DMS153 (cell line): ENCODE data around the gene CASP10.

Experiments
- DNase-seq: peaks from one replicate; lab custom pipeline; 2025; lab: John Stamatoyannopoulos, UW

The CASP10 gene

DNA sequence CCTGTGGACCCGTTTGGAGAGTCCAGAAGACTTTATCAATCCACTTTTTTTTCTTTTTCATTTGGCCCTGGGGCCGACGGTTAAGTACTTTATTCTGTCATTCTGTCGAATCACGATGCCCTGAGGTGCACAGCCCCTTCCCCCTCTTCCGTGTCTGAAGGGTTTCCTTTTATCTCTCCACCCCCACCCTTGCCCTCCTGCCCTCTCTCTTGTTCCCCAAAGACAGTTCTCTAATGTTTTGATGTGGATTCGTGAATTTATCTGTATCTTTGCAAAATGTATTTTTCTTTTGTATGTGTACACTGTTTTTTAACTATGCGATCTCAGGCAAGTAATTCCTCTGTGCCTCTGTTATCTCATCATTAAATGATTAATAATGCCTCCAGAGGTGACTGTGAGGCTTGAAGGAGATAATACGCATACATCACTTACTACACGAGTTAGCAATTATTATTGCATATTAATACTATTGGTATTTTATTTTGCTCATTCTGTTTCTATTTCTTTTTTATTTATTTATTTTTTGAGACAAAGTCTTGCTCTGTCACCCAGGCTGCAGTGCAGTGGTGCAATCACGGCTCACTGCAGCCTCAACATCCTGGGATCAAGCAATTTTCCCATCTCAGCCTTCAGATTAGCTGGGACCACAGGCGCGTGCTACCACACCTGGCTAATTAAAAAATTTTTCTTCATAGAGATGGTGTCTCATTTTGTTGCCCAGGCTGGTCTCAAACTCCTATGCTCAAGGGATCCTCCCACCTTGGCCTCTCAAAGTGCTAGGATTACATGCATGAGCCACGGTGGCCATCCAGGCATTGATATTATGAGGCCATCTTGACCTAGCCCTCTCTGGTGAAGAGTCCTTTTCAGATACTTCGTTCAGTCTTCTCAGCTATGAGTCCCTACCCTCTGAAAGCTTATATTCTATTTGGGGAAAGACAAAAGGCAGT, 76.0 kb downstream of the CASP10 start:
- DNase-seq, result no peak

GRCh38 chr2:201260302-201260800, 77.4 kb downstream of the CASP10 start, which contains the start of gene CASP8:
TSS of gene CASP8 (plus strand) at chr2:201260536. CDS start at chr2:201266487, 5,951 bp downstream.
- no peak for DNase-seq

DNA sequence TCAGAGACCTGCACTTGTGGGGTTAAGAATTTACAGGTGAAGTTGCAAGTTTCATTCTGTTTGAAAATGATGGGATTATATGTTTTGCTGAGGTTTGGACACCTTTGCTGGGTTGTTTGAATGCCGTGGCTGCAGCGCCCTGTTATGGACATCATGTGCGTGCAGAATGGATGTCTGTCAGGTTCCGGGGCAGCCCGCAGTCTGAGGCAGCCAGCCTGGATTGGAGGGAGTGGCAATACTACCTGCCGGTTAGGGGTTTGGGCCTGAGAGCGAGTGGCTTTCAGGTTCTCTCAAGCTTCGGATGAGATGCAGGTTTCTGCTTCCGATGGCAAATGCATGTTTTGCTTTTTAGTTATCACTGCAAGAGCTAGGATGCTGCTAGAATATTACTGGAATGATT, 78.5 kb downstream of the CASP10 start:
- DNase-seq, result no peak

GRCh38 chr2:201261906-201262305, 79.0 kb downstream of the CASP10 start:
- DNase-seq, result no peak

DNA sequence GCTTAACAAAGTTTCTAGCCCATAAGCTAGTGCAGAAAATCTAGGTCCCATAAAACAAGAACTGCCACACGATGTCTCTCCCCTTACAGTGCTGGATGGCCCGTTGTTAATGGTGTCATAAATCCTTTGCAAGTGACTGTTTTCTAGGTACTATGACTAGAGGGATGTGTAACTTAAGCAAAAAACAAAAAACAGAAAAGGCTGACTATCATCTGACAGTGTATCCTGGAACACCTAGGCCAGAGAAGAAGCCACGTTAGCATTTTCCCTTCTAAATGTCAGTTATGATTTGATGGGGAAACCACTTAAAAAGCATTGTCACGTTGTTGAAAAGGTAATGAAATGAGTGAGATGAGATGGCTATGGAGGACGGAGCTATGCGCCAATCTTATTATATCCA, 79.8 kb downstream of the CASP10 start:
- no peak for DNase-seq

DNA sequence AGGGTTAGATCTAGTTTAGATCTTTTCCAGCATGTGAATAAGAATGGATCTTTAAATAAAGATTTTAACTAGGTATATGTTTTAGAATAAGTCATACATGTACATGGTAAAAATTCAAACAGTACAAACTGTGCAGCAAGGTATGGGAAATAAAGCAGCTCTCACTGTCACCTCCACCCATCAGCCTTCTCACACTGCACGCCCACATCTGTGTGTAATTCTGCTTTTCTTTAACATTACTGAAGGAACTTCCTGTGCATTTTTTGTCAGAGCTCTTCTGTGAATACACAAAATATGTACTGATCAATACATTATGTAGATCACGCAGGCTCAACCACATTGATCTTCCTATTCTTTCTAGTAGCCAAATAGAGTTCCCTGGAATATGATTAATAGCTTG, 80.8 kb downstream of the CASP10 start:
- DNase-seq, result no peak

DNA sequence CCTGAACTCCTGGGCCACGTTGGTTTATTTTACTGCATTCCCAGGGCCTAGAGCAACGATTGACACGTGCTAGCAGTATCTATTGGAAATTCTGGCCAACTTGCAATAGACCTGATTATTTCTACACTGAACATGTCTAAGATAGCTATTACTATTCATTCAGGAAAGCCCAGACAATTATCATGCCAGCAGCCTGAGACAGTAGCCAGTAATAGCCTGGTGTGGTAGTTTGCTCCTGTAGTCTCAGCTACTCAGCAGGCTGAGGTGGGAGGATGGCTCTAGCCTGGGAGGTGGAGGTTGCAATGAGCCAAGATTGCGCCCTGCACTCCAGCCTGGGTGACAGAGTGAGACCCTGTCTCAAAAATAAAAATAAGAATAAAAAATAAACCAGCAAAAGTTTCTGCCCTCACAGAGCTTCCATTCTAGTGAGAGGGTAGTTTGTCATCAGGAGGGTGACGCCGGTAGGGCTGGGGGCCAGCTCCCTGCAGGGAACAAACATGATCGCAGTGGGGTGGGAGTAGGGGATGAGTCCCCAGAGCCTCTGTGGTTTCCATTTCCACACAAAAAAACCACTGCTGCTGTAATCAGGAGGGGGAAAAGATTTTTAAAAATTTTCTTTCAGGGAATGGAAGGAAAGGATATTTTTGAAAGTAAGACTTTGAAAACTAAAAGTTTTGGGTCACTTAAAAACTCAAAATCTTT, 81.7 kb downstream of the CASP10 start:
- DNase-seq, result no peak

DNA sequence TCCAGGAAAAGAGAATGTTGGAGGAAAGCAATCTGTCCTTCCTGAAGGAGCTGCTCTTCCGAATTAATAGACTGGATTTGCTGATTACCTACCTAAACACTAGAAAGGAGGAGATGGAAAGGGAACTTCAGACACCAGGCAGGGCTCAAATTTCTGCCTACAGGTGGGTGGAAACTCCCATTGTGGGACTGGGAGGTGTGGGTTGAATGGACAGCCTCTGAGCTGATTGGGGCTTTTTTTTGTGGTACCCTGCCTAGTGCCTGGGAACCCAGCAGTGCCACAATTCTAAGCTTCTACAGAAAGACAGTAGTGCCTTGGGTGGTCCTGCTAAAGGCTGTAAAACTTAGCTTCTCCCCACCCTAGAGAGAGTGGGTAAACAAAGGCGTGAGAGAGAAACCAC, 83.7 kb downstream of the CASP10 start:
- no peak for DNase-seq

DNA sequence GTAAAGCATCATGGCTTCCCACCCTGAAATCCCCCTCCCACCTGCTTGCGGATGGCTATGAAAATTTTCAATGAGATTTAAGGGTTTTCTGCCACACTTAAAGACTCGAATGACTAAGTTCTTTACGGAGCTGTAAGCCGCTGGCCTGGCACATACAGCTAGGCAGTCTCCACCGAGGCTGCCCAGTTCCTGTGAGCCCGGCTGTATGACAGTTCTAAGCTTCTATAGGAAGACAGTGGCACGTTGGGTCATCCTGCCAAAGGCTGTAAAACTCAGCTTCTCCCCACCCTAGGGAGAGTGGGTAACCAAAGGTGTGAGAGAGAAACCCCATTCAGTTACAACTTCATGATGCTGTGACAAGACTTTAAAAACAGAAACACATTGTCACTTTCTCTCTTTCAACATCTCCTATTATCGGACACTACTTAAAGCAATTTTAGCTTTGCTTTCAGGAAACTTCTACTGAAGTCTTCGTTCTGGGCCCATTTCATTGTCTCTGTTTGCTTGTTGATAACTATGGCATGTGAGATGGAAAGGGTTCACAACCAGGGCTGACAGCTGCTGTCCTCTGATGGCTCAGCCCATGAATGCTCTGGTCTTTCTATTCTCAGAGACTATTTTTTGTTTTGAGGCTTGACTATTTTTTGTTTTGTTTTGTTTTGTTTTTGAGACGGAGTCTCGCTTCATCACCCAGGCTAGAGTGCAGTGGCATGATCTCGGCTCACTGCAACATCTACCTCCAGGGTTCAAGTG, 84.5 kb downstream of the CASP10 start:
- DNase-seq, result no peak

- no peak for DNase-seq
These were observed 86.8 kb downstream of the CASP10 start for GRCh38 chr2:201269764-201270163.

GRCh38 chr2:201270293-201271001, 87.5 kb downstream of the CASP10 start:
- no peak for DNase-seq

DNA sequence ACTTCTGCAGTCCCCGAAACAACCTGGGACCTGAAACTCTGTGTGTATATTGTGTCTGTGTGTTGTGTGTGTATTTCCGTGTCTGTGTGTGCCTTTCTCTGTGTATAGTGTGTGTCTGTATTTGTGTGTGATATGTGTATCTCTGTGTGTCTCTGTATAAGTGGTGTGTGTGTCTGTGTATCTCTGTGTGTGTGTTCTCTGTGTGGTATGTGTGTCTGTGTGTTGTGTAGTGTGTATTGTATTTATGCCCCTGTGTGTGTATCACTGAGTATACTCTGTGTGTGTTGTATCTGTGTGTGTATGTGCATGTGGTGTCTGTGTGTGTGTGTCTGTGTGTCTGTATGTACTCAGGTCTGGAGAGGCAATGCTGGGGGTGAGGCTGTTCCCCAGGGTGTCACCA, 89.0 kb downstream of the CASP10 start:
- DNase-seq, result no peak

GRCh38 chr2:201273330-201273983, 90.5 kb downstream of the CASP10 start:
- DNase-seq, result no peak

GRCh38 chr2:201275069-201275468, 92.1 kb downstream of the CASP10 start:
- no peak for DNase-seq

DNA sequence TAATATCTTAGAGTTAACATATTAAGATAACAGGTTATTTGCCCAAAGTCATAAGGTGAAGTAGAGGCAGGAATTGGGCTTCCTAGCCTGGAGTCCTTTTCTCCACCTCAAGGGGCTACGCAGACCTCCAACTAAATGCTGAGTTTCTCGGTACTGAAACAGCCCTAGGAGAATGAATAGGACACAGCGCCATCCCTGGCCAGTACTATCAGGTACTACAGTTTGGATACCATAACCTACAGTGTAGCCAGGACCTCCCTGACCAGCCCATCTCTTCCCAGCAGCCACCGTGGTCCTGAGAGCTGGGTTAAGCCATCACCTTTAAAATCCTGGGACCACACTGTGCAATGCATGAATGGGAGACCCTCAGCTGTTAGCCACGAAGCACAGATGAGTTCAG, 93.0 kb downstream of the CASP10 start:
- no peak for DNase-seq

DNA sequence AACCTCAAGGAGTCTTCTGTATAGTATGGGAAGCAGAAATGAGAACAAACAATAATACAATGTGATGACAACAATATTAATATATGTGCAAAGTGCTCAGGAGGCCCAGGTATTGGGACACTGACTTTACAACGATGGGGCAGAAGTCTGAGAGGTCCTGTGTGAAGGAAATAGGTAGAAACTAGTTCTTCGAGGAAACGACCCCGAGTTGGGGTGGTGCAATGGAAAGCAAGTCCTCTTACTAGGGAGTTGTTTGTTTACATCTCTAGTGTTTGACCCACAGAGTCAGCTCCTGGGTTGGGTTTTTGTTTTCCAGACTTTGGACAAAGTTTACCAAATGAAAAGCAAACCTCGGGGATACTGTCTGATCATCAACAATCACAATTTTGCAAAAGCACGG, 93.6 kb downstream of the CASP10 start:
- no peak for DNase-seq
